Measurements from ENCODE around the gene KLHL29. TPM values are rescaled to one million over a fixed set of nuclear protein-coding genes. Genes with fewer than 3 reads are reported as not detected.

Gene KLHL29
- total and polyA plus RNA-seq, 10 of the 15 experiments (the other 5 are each of a cell fraction or from before 2014, with no cell fraction given) = 1.4 to 19.5 (median 6.1) TPM

GRCh38 chr2:23388294-23388693 lies 3.3 kb downstream of the KLHL29 start:
- H3K4me3 ChIP-seq = no peak overlapping the region
- 95% methylated on average over 3 of the region's 3 CpGs for WGBS (ENCODE audit: insufficient coverage, insufficient replicate concordance, low lambda C conversion rate, missing lambda C conversion rate)
- no peak overlapping the region for H2AFZ ChIP-seq (ENCODE audit: control insufficient read depth, low read depth, low read length)
- ChIA-PET RAD21 (ENCODE audit: unreplicated experiment) (interaction anchor here (1.1 kb wide), 1 partner anchor 16 kb away, joined by 3 read pairs; no protein-coding TSS in a partner anchor), CTCF (no interaction called here), POLR2A (interaction anchor here (0.9 kb wide), 1 partner anchor 72 kb away, joined by 4 read pairs; no protein-coding TSS in a partner anchor), SMC1A (ENCODE audit: uncharacterized antibody, unreplicated experiment) (interaction anchor here (2.0 kb wide), 1 partner anchor 11 kb away, joined by 6 read pairs; no protein-coding TSS in a partner anchor)
- TF ChIP-seq SKIL (IDR thresholded peaks at IDR 0.05; ENCODE audit: low read depth, poor library complexity, severe bottlenecking) (no peak), WRNIP1 (IDR thresholded peaks at IDR 0.05; ENCODE audit: borderline replicate concordance, low read depth, low read length) (no peak), JUND (IDR thresholded peaks at IDR 0.05; ENCODE audit: low read depth, low read length) (no peak), TBL1XR1 (IDR thresholded peaks at IDR 0.05; ENCODE audit: low read depth, low read length) (no peak), FOXK2 (IDR thresholded peaks at IDR 0.05) (no peak), NKRF (conservative IDR thresholded peaks at IDR 0.05) (no peak), ZBTB4 (CRISPR knock-in tag; IDR thresholded peaks at IDR 0.05) (no peak), BACH1 (IDR thresholded peaks at IDR 0.05; ENCODE audit: borderline replicate concordance) (no peak), USF2 (IDR thresholded peaks at IDR 0.05; ENCODE audit: borderline replicate concordance, low read depth, low read length) (no peak)
- no peaks in the 10 kb centered on the region for H4K20me1 ChIP-seq (ENCODE audit: control insufficient read depth, insufficient read depth)
- no peak overlapping the region for H3K9ac ChIP-seq (ENCODE audit: control insufficient read depth, insufficient read depth, low read length)
- H3K27ac ChIP-seq (ENCODE audit: control insufficient read depth, insufficient read depth) = no peak overlapping the region
- no TSS peak for BruUV-seq (replicated peaks)
- no peak overlapping the region for H3K4me2 ChIP-seq (ENCODE audit: control insufficient read depth, insufficient read depth)
- no peaks in the 10 kb centered on the region for H3K27me3 ChIP-seq (replicated peaks in 1 of 2; ENCODE audit: control insufficient read depth in 2 of 2, insufficient read depth in 2 of 2, low read length in 1 of 2)
- intact Hi-C loops (cut with micrococcal nuclease; ENCODE audit: unreplicated experiment) (no loop called here), in situ Hi-C loops (cut with MboI) (loop anchor here (25.0 kb wide), 1 partner anchor 974 kb away; the partner anchor contains the start of gene ITSN2)
- ATAC-seq (no peak), DNase-seq (ENCODE audit: low read depth, low spot score) (no peak), FAIRE-seq (no peak)
- no peaks in the 10 kb centered on the region for H3K36me3 ChIP-seq (ENCODE audit: control insufficient read depth in 2 of 2, insufficient read depth in 2 of 2, low read length in 1 of 2)
- no peaks in the 10 kb centered on the region for H3K9me3 ChIP-seq (replicated peaks; ENCODE audit: control insufficient read depth, insufficient read depth, low read length)
- H3K4me1 ChIP-seq (ENCODE audit: control insufficient read depth, insufficient read depth, low read length) = peaks cover 4% of the 10 kb centered on the region; the same call in 1 of the 2 replicates
- H3K79me2 ChIP-seq (ENCODE audit: control insufficient read depth, insufficient read depth, low read length) = peaks cover 27% of the 10 kb centered on the region
